ENCODE results near the gene SNX14.
A peak's percentile ranks its signal among the peaks of the same experiment; 100 is the strongest.

Gene SNX14

GRCh38 chr6:85494547-85495536 lies 98.8 kb downstream of the SNX14 start:
- no peaks in the 10 kb centered on the region for H3K27me3 ChIP-seq (ENCODE audit: insufficient read depth, poor library complexity, severe bottlenecking)
- DNase-seq (ENCODE audit: low read depth in 1 of 2, low spot score in 1 of 2) = peak in 1 of 2 experiments; percentile 31
- H3K27ac ChIP-seq (replicated peaks) = no peak overlapping the region
- H3K4me3 ChIP-seq (replicated peaks; ENCODE audit: insufficient read depth, low read length) = no peak overlapping the region
- no peak for TF ChIP-seq GABPA (IDR thresholded peaks at IDR 0.05; ENCODE audit: low read depth)
- no peak for TF ChIP-seq CTCF (IDR thresholded peaks at IDR 0.05; ENCODE audit: insufficient read depth, low read length)
- TF ChIP-seq REST (IDR thresholded peaks at IDR 0.05; ENCODE audit: insufficient replicate concordance, low read depth) = no peak
- no peak for TF ChIP-seq POLR2AphosphoS5 (IDR thresholded peaks at IDR 0.05; ENCODE audit: low read depth)
- TF ChIP-seq SPI1 (IDR thresholded peaks at IDR 0.05; ENCODE audit: borderline replicate concordance, low read depth) = no peak

DNA sequence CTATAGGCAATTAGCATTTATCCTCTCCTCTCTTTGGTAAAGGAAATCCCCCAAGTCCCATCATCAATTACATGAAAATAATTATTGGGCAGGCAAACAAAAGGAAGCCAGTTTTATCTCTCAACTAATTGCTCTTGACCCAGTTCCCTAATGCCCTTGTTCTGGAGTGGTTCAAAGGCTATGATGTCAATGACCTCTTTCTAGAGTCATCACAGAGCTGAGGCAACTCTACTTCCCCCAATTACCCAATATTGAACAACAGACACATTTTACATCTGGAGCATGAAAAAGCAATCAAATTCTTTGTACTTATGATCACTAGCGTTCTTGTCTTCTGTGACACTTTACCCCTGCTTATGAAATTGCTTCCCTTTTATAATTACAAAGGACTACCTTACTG lies 100.3 kb downstream of the SNX14 start:
- no peak for TF ChIP-seq SPI1 (IDR thresholded peaks at IDR 0.05; ENCODE audit: borderline replicate concordance, low read depth)
- no peak for TF ChIP-seq POLR2AphosphoS5 (IDR thresholded peaks at IDR 0.05; ENCODE audit: low read depth)
- TF ChIP-seq CTCF (IDR thresholded peaks at IDR 0.05; ENCODE audit: insufficient read depth, low read length) = no peak
- no peak for TF ChIP-seq REST (IDR thresholded peaks at IDR 0.05; ENCODE audit: insufficient replicate concordance, low read depth)
- TF ChIP-seq GABPA (IDR thresholded peaks at IDR 0.05; ENCODE audit: low read depth) = no peak
- no peak overlapping the region for H3K4me3 ChIP-seq (replicated peaks; ENCODE audit: insufficient read depth, low read length)
- H3K27ac ChIP-seq (replicated peaks) = no peak overlapping the region
- DNase-seq (ENCODE audit: low read depth in 1 of 2, low spot score in 1 of 2) = peak; percentile 47 to 68
- no peaks in the 10 kb centered on the region for H3K27me3 ChIP-seq (ENCODE audit: insufficient read depth, poor library complexity, severe bottlenecking)

DNA sequence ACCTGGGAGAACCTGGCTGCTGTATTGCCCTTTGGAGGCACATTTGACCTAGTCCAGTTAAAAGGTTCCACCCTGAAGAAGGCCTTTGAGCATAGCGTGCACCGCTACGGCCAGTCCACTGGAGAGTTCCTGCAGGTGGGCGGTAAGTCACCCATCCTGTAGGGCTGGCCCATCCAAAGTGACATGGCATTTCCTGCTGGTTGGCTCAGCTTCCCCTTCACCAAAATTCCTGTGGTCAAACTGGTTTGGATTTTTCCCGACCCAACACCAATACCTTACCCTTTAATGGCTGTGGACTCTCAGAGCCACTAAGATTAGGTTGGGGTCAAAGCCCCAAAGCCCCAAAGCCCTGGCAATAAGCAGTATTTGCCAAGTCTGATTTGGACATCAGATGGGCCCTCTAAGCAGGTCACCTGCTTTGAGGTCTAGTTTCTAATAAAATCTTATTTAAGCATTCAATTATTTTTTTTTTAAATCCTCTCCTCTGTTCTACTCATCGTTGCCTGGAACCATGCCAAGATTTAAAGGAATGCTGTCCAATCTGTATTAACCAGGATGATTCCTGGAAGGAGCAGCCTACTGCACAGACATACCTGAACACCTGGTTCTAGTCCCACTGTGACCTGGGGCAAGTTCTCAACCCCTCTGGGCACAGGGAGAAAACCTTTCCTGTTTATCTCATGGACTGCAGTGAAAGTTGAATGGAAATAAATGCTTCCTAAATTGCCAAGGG lies 103.0 kb downstream of the SNX14 start:
- H3K27ac ChIP-seq (replicated peaks) = no peak overlapping the region
- no peak for DNase-seq (ENCODE audit: low read depth in 1 of 2, low spot score in 1 of 2)
- no peaks in the 10 kb centered on the region for H3K27me3 ChIP-seq (ENCODE audit: insufficient read depth, poor library complexity, severe bottlenecking)
- H3K4me3 ChIP-seq (replicated peaks; ENCODE audit: insufficient read depth, low read length) = no peak overlapping the region
- no peak for TF ChIP-seq GABPA (IDR thresholded peaks at IDR 0.05; ENCODE audit: low read depth)
- TF ChIP-seq REST (IDR thresholded peaks at IDR 0.05; ENCODE audit: insufficient replicate concordance, low read depth) = no peak
- no peak for TF ChIP-seq POLR2AphosphoS5 (IDR thresholded peaks at IDR 0.05; ENCODE audit: low read depth)

All from HL-60 (cell line).